ENCODE measurements around the gene PAFAH2.

The PAFAH2 gene

DNA sequence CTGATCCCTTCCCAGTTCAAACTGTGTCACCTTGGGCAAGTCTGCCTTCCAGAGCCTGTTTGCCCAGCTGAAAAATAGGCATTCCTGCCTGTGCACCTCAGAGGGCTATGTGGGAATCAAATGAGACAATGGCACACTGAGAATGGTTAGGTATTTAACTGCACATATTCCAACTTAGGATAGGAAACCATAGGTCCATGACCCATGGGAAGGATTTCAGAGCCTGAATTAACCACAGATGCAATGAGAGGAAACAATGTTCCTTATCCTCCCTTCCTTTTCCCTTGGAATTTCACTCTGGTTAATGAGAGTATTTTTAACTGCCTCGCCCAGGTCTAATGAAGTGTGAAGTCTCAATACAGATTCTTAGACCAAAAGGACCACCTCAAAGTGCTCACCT, 12.7 kb downstream of the PAFAH2 start:
- H3K4me3 ChIP-seq (ENCODE audit: low read depth, low read length): no peak overlapping the region
- ChIA-PET POLR2A (no interaction called here), CTCF (no interaction called here)
- no peak for TF ChIP-seq ZNF707 (tag by site-specific recombination; IDR thresholded peaks at IDR 0.05)
- no peak for TF ChIP-seq ZNF670 (tag by site-specific recombination; IDR thresholded peaks at IDR 0.05; ENCODE audit: low read depth)
- no peak for TF ChIP-seq ZNF350 (tag by site-specific recombination; IDR thresholded peaks at IDR 0.05)
- no peak for TF ChIP-seq SETDB1 (IDR thresholded peaks at IDR 0.05; ENCODE audit: insufficient read length, low read length)
- TF ChIP-seq ZNF791 (tag by site-specific recombination; IDR thresholded peaks at IDR 0.05): no peak
- TF ChIP-seq ZNF184 (tag by site-specific recombination; IDR thresholded peaks at IDR 0.05): no peak
- TF ChIP-seq ZNF521 (tag by site-specific recombination; IDR thresholded peaks at IDR 0.05): no peak
- no peak for TF ChIP-seq ZNF211 (tag by site-specific recombination; IDR thresholded peaks at IDR 0.05; ENCODE audit: low read depth)
- no peak for TF ChIP-seq ZNF701 (tag by site-specific recombination; IDR thresholded peaks at IDR 0.05)
- no peak for TF ChIP-seq ZNF529 (tag by site-specific recombination; IDR thresholded peaks at IDR 0.05; ENCODE audit: insufficient replicate concordance)
- no peak for TF ChIP-seq ZNF112 (tag by site-specific recombination; IDR thresholded peaks at IDR 0.05)
- no peak for TF ChIP-seq ZNF76 (tag by site-specific recombination; IDR thresholded peaks at IDR 0.05; ENCODE audit: borderline replicate concordance, low read depth)
- no peak for TF ChIP-seq EGR2 (tag by site-specific recombination; IDR thresholded peaks at IDR 0.05; ENCODE audit: low read depth)
- no peak for TF ChIP-seq ZNF530 (tag by site-specific recombination; IDR thresholded peaks at IDR 0.05; ENCODE audit: low read depth)
- TF ChIP-seq, protein P1, sequence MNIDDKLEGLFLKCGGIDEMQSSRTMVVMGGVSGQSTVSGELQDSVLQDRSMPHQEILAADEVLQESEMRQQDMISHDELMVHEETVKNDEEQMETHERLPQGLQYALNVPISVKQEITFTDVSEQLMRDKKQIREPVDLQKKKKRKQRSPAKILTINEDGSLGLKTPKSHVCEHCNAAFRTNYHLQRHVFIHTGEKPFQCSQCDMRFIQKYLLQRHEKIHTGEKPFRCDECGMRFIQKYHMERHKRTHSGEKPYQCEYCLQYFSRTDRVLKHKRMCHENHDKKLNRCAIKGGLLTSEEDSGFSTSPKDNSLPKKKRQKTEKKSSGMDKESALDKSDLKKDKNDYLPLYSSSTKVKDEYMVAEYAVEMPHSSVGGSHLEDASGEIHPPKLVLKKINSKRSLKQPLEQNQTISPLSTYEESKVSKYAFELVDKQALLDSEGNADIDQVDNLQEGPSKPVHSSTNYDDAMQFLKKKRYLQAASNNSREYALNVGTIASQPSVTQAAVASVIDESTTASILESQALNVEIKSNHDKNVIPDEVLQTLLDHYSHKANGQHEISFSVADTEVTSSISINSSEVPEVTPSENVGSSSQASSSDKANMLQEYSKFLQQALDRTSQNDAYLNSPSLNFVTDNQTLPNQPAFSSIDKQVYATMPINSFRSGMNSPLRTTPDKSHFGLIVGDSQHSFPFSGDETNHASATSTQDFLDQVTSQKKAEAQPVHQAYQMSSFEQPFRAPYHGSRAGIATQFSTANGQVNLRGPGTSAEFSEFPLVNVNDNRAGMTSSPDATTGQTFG (tag by site-specific recombination; IDR thresholded peaks at IDR 0.05; ENCODE audit: borderline replicate concordance): no peak
- no peak for TF ChIP-seq ZNF654 (tag by site-specific recombination; IDR thresholded peaks at IDR 0.05; ENCODE audit: low read depth)
- TF ChIP-seq SP3 (tag by site-specific recombination; IDR thresholded peaks at IDR 0.05): no peak
- H3K36me3 ChIP-seq (ENCODE audit: control insufficient read depth in 2 of 2, insufficient read depth in 1 of 2, low read length in 2 of 2): peaks cover 5 to 56% of the 10 kb centered on the region in 2 experiments
- no peak overlapping the region for H3K27ac ChIP-seq (ENCODE audit: extremely low read depth, low read depth, low read length)
- no peaks in the 10 kb centered on the region for H3K9me3 ChIP-seq (ENCODE audit: control insufficient read depth, insufficient read depth, low read depth, low read length)
- no peaks in the 10 kb centered on the region for H3K4me1 ChIP-seq (ENCODE audit: control insufficient read depth, insufficient read depth, low read length)

DNA sequence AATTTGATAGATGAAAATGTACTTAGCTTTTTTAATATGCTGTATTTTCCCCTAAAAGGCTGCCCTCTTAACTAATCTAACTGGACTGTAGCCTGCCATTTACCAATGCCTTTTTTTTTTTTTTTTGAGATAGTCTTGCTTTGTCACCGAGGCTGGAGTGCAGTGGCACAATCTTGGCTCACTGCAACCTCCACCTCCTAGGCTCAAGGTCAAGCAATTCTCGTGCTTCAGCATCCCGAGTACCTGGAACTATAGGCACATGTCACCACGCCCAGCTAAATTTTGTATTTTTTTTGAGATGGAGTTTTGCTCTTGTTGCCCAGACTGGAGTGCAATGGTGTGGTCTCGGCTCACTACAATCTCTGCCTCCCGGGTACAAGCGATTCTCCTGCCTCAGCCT, 18.7 kb downstream of the PAFAH2 start:
- H3K4me1 ChIP-seq (ENCODE audit: control insufficient read depth, insufficient read depth, low read length): no peaks in the 10 kb centered on the region
- no peak for TF ChIP-seq ZNF837 (tag by site-specific recombination; IDR thresholded peaks at IDR 0.05)
- no peak for TF ChIP-seq ZNF701 (tag by site-specific recombination; IDR thresholded peaks at IDR 0.05)
- TF ChIP-seq ZNF23 (tag by site-specific recombination; IDR thresholded peaks at IDR 0.05; ENCODE audit: borderline replicate concordance): no peak
- no peak for TF ChIP-seq ZNF596 (tag by site-specific recombination; IDR thresholded peaks at IDR 0.05)
- no peak for TF ChIP-seq OSR2 (tag by site-specific recombination; IDR thresholded peaks at IDR 0.05)
- TF ChIP-seq ZNF433 (tag by site-specific recombination; IDR thresholded peaks at IDR 0.05; ENCODE audit: low read depth): no peak
- TF ChIP-seq, protein P2, sequence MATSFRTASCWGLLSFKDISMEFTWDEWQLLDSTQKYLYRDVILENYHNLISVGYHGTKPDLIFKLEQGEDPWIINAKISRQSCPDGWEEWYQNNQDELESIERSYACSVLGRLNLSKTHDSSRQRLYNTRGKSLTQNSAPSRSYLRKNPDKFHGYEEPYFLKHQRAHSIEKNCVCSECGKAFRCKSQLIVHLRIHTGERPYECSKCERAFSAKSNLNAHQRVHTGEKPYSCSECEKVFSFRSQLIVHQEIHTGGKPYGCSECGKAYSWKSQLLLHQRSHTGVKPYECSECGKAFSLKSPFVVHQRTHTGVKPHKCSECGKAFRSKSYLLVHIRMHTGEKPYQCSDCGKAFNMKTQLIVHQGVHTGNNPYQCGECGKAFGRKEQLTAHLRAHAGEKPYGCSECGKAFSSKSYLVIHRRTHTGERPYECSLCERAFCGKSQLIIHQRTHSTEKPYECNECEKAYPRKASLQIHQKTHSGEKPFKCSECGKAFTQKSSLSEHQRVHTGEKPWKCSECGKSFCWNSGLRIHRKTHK (tag by site-specific recombination; IDR thresholded peaks at IDR 0.05): no peak
- no peak for TF ChIP-seq ZNF138 (tag by site-specific recombination; IDR thresholded peaks at IDR 0.05; ENCODE audit: borderline replicate concordance)
- no peak overlapping the region for H3K27ac ChIP-seq (ENCODE audit: extremely low read depth, low read depth, low read length)
- no peaks in the 10 kb centered on the region for H3K9me3 ChIP-seq (ENCODE audit: control insufficient read depth, insufficient read depth, low read depth, low read length)
- CTCF ChIA-PET: interaction anchor here (1.0 kb wide), 1 partner anchor 84 kb away, joined by 4 read pairs; no protein-coding TSS in a partner anchor
- H3K4me3 ChIP-seq (ENCODE audit: low read depth, low read length): no peak overlapping the region
- POLR2A ChIA-PET: no interaction called here
- peaks cover 10 to 68% of the 10 kb centered on the region in 2 experiments for H3K36me3 ChIP-seq (ENCODE audit: control insufficient read depth in 2 of 2, insufficient read depth in 1 of 2, low read length in 2 of 2)
